Stimulated activated CD4-positive, alpha-beta T cell treated with anti-CD3 and anti-CD28 coated beads, TNF-alpha, amount 100 ng/mL, for 24 hours (primary cell): ENCODE data around the gene SRPX2.

Source experiments
- DNase-seq, 3 experiments: peaks; one replicate each; pipeline ENCODE4 v3.0.0-alpha.2; 2020; ENCODE audit warnings: low read depth in 3 of 3

The SRPX2 gene

GRCh38 chrX:100643956-100644860 is at the start of gene SRPX2:
TSS of gene SRPX2 (plus strand) at chrX:100644199. CDS start at chrX:100646323, 2,124 bp downstream.
- DNase-seq, result no peak

GRCh38 chrX:100596601-100597000 is 47.4 kb upstream of the SRPX2 start:
- no peak for DNase-seq

- no peak for DNase-seq
Observed at GRCh38 chrX:100599456-100599855, 44.5 kb upstream of the SRPX2 start.

GRCh38 chrX:100600340-100600739 is 43.7 kb upstream of the SRPX2 start:
- no peak for DNase-seq

GRCh38 chrX:100600758-100601157 is 43.2 kb upstream of the SRPX2 start:
- no peak for DNase-seq

GRCh38 chrX:100606753-100607152 is 37.2 kb upstream of the SRPX2 start:
- DNase-seq, result no peak

- DNase-seq, result no peak
Observed at GRCh38 chrX:100609591-100609990, 34.4 kb upstream of the SRPX2 start.

- DNase-seq, result no peak
Observed at GRCh38 chrX:100611951-100612350, 32.0 kb upstream of the SRPX2 start.

GRCh38 chrX:100615005-100615404 is 29.0 kb upstream of the SRPX2 start:
- no peak for DNase-seq

GRCh38 chrX:100623001-100623400 is 21.0 kb upstream of the SRPX2 start:
- no peak for DNase-seq

- no peak for DNase-seq
Observed at GRCh38 chrX:100625985-100626491, 18.0 kb upstream of the SRPX2 start.

GRCh38 chrX:100635040-100635439 is 9.0 kb upstream of the SRPX2 start:
- DNase-seq, result no peak

- no peak for DNase-seq
Observed at GRCh38 chrX:100635989-100636320, 8.0 kb upstream of the SRPX2 start.

- peak; percentile 43 to 73 (median 63) for DNase-seq
Observed at GRCh38 chrX:100636321-100636991, 7.5 kb upstream of the SRPX2 start, which contains the start of gene TSPAN6. TSS of gene TSPAN6 (minus strand) at chrX:100636806. CDS start at chrX:100636694, 112 bp downstream.

- no peak for DNase-seq
Observed at GRCh38 chrX:100642290-100642689, 1.7 kb upstream of the SRPX2 start.

GRCh38 chrX:100643212-100643611 is 787 bp upstream of the SRPX2 start:
- DNase-seq, result no peak

GRCh38 chrX:100645106-100645505 is 1.1 kb downstream of the SRPX2 start:
- no peak for DNase-seq

GRCh38 chrX:100647095-100647494 is 3.1 kb downstream of the SRPX2 start:
- no peak for DNase-seq

GRCh38 chrX:100647739-100648138 is 3.7 kb downstream of the SRPX2 start:
- DNase-seq, result no peak

GRCh38 chrX:100648458-100649417 is 4.7 kb downstream of the SRPX2 start:
- no peak for DNase-seq

GRCh38 chrX:100649550-100650356 is 5.8 kb downstream of the SRPX2 start:
- DNase-seq, result no peak
